Measurements from ENCODE around the gene BCL7A.

DNA sequence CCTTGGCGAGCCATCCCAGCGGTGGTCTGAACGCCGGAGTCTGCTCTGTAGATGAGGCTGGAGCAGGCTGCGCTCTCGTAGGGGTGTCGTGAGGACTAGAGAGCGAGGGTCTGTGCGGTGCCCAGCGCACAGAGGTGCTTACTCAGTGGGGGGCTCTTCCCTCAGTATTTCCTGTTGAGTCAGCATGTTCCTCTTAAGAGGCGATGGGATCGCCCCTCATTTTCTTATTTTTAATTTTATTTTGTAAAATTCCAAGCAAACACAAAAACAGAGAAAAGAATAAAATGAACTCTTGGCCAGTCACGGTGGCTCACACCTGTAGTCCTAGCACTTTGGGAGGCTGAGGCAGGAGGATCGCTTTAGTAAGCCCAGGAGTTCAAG lies 40.8 kb upstream of the BCL7A start:
- TF ChIP-seq, protein P1, sequence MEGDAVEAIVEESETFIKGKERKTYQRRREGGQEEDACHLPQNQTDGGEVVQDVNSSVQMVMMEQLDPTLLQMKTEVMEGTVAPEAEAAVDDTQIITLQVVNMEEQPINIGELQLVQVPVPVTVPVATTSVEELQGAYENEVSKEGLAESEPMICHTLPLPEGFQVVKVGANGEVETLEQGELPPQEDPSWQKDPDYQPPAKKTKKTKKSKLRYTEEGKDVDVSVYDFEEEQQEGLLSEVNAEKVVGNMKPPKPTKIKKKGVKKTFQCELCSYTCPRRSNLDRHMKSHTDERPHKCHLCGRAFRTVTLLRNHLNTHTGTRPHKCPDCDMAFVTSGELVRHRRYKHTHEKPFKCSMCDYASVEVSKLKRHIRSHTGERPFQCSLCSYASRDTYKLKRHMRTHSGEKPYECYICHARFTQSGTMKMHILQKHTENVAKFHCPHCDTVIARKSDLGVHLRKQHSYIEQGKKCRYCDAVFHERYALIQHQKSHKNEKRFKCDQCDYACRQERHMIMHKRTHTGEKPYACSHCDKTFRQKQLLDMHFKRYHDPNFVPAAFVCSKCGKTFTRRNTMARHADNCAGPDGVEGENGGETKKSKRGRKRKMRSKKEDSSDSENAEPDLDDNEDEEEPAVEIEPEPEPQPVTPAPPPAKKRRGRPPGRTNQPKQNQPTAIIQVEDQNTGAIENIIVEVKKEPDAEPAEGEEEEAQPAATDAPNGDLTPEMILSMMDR (IDR thresholded peaks at IDR 0.05): no peak
- TF ChIP-seq POLR2A (IDR thresholded peaks at IDR 0.05) (no peak), POLR2AphosphoS5 (IDR thresholded peaks at IDR 0.05) (no peak)

Measured in suprapubic skin (tissue), 4 donors.